ENCODE measurements around the gene ETS1.
"Not testable (repeated sequence)": the region's sequence is repeated elsewhere in the genome, so short reads cannot be mapped to it uniquely, and the experiment has no call there.

The ETS1 gene

GRCh38 chr11:128456566-128457268 lies 130.6 kb downstream of the ETS1 start:
- DNase-seq: no peak

- no peak for DNase-seq
Observed at GRCh38 chr11:128455766-128456165, 131.6 kb downstream of the ETS1 start.

DNA sequence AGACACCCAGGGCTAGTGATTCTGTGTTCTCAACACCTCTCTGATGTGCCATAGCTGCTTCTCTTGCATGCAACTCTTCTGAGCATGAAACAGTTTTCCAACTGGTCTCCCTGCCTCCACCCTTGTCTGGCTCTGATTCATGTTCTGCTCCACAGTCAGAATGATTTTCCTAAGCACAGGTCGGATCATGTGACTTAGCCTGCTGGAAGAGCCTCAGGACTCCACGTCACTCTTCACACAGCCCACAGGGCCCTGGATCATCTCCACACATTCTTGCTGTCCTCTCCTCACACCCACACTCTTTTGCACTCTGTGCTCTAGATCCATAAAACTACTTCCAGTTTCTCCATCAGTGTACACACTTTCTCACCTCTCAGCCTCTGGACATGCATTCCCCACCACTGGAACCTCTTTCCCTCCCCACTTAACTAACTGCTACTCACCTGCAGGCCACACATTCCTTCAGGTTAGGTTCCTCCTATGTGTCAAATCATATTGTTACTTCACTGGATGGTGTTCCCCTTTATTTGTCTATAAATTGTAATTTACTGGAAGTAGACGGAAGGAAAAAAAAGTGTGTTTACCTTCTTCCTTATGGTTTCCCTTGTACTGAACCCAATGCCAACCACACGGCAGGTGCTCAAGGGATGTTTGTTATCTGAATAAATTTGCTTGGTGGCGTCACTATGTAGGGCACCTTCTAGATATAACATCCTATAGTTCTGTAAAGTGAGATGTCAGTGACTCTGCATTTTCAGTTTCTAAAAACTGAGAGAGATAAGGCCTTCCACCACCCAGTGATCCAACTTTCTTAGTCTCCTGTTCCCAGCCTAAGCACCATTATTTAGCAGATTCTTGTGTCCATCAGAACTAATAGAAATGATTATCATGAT lies 133.7 kb downstream of the ETS1 start:
- DNase-seq: no peak

DNA sequence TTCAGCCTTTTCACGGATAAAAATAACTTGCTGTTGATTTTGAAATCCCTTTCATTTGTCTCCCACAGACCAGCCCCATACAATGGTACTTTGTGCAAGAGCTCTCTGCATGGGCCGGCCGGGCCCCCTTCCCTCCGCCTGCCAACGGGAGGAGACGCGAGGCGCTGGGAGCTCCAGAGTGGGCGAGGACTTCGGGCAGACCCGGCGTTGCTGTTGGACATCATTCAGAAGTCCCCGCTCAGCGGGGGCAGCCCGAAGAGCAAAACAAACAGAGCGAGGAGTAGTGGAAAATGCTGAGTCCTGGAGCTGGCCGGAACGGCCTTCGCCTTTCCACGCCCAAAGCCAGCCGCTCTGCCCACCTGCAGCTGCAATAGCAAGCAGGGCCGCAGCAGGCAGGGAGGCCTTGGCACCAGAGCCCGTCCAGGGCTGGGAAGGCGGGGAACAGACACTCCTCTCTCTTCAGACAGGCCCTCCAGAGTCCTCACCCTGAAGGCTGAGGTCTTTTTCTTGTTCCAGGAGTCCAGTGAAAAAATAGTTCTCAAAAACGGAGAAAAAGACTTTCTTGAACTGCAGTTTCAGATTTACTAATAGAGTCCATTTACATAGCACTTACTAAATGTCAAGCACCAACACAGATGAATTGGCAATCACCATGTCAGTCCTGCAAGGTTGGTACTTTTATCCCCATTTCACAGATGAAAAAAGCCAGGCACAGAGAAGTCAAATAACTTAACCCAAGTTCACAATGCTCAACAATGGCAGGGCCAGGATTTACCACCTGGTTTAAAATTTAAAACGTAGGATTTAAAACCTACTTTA lies 135.5 kb downstream of the ETS1 start:
- no peak for DNase-seq

GRCh38 chr11:128450882-128451651 lies 136.3 kb downstream of the ETS1 start:
- no peak for DNase-seq

GRCh38 chr11:128450425-128450824 lies 136.9 kb downstream of the ETS1 start:
- DNase-seq: not testable (repeated sequence)

DNA sequence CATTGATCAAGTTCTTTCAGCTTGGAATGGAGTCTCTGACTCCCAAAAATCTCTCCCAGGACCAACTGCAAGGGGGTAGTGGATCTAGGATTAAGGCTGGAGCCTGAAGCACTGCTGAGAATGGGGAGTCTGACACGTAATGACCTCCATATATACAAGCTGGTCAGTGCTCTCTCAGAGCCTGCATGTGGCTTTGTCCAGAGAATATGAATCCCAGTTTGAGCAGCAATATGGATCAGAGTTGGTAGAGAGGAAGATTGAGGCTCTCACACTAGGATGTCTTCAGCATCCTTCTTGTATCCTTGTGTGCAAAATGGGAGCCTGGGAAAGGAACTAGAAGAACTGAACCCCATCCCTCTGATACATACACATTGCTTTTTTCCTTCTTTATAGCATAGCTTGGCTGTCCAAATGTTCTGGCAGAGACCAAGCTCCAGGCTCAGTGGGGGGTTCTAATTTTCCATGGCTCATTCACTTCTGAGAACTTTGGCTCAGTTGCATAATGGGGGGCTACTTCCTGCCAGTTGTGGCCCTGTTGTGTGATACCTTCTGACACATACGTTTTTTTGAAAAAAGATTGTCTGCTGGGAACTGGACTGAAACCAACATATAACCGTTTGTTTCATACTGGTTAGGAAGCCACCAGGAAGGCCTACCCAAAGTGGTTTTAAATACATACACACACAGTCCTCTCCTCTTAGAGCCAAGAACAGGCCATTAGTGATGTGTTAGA lies 138.2 kb downstream of the ETS1 start:
- no peak for DNase-seq

GRCh38 chr11:128448200-128448886 lies 139.0 kb downstream of the ETS1 start:
- no peak for DNase-seq

- DNase-seq: no peak
Observed at GRCh38 chr11:128447233-128447632, 140.1 kb downstream of the ETS1 start.

GRCh38 chr11:128445921-128446320 lies 141.4 kb downstream of the ETS1 start:
- DNase-seq: not testable (repeated sequence)

GRCh38 chr11:128437136-128437535 lies 150.2 kb downstream of the ETS1 start:
- no peak for DNase-seq

GRCh38 chr11:128434818-128435217 lies 152.5 kb downstream of the ETS1 start:
- DNase-seq: no peak

GRCh38 chr11:128434411-128434810 lies 152.9 kb downstream of the ETS1 start:
- no peak for DNase-seq

- no peak for DNase-seq
Observed at GRCh38 chr11:128432926-128433325, 154.4 kb downstream of the ETS1 start.

- DNase-seq: no peak
Observed at GRCh38 chr11:128431931-128432330, 155.4 kb downstream of the ETS1 start.

DNA sequence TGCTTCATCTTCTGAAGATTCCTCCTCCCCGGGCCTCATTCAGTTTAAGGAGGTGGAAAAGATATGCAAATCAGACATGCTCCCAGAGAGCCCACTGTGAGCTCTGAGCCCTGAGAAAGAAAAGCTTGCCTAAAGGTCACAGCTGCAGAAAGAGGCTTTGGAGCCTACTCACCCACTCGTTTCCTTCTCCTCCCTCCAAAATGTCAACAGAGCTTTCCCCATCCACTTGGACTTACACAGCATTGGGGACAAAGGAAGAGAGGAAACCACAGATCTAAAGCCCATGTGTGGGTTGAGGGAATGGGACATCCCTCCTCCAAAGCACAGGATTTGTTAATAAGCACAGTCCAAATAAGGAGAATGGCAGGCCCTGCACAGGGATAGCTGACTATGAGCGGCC lies 158.4 kb downstream of the ETS1 start:
- DNase-seq: no peak

DNA sequence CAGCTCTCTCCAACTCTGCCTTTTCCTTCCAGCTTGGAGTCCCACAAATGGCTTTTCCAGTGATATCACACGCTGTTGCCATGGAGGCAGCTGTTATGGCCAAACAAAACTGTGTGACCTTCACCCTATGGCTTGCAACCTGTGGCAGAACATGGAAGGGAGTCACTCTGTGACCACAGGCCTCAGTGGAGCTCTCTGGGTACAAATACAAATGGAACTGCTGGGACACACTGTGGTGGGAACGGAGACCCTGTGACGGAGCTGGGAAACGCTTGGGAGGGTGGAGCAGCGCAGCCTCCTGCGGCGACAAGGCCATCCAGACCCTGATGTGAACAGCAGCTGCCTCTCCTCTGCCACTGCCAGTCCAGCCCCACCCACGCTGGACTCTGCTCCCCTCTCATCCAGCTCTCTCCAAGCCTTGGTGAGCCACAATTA lies 162.5 kb downstream of the ETS1 start:
- DNase-seq: no peak

DNA sequence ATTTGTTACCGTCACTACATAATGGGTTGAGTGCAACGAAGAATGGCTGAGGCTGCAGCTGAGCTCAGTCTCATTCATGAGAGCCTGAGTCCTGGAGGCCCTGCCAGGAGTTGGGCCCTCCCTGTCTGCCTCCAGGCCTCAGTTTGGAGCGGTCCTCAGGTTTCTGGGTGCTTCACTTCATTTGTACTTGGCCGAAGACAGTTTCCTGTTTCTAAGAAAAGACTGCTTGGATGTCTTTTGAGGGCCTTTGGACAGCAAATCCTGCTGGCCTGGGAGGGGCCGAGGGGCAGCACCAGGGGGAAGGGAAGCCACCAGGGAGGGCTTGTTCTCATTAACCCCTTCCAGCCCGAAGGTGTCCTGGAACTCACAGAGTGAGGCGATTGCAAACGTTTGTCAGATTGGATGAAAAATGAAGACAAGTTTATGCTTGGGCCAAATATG lies 163.1 kb downstream of the ETS1 start:
- DNase-seq: no peak

DNA sequence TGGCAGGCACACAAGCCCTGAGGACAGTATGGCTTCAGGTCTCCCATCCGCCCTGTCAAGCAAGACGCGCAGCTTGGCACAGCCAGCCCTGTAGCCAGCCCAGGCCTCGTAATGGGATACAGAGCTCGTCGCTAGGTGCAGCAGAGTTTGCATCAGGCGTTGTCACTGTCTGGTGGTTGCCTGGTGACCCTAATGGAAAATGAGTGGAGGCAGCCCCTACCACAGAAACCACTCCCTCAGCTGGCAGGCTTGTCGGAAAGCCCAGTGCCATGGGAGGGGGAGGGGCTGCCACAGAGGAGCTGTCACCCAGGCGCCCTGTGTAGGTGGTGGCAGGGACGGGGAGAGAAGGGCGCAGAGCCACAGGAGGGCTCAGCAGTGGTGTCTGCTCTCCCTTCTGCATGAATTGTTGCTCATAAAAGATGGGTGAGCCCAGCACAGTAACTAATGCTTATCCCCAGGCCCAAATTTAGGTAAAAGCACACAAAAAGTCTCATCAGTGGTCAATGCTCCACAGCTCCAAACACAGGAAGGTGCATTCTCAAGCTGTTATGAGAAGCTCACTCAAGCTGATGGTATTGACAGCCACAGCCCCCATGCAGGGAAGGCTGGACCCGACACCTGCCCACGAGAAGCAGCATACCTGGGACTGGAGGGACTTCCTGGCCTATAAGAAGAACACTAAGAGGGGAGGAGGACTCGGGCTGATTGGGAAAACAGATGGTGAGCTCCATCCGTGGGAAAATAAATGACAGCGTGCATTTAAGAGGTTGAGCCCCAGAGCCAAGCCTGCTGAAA lies 164.6 kb downstream of the ETS1 start:
- no peak for DNase-seq

Measured in NCI-H1694 treated with DMSO at 0.1 percent for 48 hours (cell line).